Activated naive CD4-positive, alpha-beta T cell treated with anti-CD3 and anti-CD28 coated beads, Interleukin-2, amount 50 U/mL, for 16 hours (primary cell): ENCODE measurements around the gene GDF11.

Experiments used
- DNase-seq: peaks from one replicate; pipeline ENCODE4 v3.0.0-alpha.2; 2020

Gene GDF11

DNA sequence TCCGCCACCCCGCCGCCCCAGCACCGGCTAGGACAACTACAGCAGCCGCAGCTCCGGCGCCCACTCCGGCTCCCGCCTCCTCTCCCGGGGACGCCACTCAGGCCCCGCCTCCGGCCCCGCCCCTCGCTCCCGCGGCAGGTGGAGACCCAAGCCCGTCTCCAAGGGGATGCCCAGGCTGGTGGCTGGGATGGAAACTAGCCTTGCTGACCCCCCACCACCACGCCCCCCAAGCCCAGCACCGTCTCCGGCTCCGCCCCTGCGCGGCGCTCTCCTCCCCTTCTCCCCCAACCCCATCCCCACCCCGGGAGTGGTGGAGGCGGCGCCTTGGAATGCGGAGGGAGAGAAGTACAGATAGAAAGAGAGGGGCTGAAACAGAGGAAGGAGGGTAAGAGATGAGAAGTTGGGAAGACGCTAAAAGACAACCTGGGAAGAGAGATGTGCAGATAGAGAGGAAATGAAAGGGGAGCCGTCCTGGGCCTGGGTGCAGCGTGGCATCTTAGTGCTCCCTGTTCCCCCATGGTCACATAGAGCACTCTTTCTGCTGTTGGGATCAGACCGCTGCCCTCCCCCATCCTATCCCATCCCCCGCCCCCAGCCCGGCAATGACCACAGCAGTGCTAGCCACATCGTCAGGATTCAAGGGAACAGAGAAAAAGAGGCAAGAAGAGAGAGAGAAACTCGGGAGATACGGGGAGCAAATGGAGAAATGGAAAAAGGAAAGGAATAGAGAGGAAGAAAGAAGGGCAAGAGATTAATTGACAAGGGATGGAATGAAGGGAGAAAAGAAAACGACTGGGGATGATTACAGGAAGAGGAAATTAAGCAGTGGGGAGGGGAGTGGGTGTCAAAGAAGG is 34.9 kb upstream of the GDF11 start, which contains the start of gene ITGA7:
ITGA7 (minus strand) TSS at position 64 of the 854 bp plus-strand sequence. CDS start 222 bp downstream, outside the sequence.
- peak; percentile 68 for DNase-seq

DNA sequence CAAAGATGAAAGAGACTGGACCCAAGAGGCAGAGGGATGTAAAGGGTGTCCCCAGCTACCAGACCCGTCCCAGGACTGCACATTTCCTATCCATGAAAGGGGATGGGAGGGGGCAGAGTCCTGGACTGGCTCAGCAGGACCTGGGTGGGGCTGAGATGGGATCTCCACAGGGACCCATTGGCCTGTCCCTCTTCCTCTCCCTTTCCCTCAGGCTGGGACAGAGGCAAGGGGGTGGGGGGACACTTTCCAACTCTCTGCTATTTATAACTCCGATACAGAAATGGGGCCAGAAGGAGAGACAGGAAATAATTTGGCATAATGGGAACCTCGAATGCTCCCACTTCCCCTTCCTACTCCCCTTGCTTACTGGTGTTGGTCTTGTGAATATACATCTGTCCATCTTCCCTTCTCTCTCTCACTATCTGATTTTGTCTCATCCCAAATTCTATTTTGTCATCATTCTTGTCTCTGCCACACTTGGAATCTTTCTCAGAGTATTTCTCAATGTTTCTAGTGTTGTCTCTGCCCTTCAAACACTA is 34.2 kb upstream of the GDF11 start:
- DNase-seq = no peak

DNA sequence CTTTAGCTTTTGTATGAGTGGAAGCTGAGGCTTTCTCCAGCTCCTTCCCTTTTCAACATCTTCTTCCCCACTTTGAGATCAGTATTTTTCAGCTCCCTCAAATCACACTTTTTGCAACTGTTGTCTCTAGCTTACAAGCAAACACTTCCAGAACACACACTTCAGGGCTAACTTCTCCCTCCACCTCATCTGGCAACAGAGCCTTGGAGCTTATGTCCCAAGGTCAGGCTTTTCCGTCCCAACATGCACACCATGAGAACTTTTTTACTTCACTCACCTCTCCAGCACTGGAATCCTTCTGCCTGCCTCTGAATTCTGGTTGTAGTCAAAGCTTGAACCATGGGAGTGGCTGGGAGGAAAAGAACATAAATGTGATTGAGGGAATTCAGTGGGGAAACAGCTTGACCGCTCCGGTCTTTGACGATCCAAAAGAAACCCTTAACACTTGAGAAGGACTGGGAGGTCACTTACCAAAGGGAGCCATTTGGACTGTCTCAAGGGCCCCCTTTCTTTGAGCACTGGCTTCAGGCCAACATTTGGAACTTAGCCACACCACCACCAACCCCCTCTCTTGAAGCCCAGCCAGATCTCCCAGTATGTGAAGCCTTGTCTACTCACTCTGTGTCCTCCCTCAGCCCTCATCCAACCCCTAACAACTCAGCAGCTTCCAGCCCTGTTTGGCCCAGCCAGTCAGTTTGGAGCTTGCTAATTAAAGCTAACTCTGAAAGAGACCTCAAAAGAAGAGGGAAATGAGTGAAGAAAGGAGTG is 31.0 kb upstream of the GDF11 start:
- DNase-seq = no peak

DNA sequence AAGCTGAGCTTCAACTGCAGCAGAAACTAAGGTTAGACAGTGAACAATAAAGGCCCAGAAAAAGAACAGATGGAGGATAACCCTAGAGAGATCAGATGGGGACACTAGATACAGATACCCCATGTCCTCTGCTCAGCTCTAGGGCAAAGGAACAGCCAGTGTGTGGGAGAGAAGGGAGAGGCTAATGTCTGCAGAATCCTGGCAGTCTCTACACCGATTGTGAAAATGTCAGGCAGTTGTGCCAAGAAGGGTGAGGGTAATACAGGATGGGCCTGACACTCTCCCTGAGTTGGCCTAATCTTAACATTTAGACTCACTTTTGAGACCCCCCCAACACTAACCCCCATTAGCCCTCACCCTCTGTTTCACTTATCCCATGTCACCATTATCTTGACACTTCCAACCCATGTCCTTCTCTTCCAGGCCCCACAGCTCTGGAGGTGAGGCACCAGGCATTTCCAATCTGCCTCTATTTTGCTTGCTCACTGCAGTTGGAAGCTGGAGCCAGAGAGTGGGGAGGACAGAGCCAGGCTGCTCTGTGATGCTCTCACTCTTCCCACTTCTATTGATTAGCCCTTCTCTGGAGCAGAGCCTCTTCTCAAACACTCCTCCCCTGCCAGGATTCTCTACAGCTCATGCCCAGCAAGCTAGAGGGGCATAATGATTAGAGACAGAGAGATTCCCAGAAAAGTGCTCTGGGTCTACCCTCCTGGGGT is 30.1 kb upstream of the GDF11 start:
- DNase-seq = no peak

DNA sequence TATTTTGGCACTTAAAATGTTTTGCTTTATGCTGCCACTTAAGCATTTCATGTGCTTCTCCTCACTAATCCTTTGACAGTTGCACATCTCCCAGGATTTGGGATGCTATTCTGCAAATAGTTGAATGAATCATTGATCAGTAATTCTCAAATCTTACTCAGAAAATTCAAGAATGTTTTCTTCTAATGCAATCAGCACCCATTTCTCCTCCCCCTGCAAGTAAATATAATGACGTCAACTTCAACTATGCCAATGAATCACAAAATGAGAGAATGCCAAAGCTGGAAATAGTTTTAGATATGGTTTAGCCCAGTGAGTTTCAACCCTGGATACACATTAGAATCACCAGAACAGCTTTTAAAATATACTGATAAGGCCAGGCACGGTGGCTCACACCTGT is 29.2 kb upstream of the GDF11 start:
- no peak for DNase-seq

GRCh38 chr12:55715169-55715764 is 27.7 kb upstream of the GDF11 start:
- no peak for DNase-seq

DNA sequence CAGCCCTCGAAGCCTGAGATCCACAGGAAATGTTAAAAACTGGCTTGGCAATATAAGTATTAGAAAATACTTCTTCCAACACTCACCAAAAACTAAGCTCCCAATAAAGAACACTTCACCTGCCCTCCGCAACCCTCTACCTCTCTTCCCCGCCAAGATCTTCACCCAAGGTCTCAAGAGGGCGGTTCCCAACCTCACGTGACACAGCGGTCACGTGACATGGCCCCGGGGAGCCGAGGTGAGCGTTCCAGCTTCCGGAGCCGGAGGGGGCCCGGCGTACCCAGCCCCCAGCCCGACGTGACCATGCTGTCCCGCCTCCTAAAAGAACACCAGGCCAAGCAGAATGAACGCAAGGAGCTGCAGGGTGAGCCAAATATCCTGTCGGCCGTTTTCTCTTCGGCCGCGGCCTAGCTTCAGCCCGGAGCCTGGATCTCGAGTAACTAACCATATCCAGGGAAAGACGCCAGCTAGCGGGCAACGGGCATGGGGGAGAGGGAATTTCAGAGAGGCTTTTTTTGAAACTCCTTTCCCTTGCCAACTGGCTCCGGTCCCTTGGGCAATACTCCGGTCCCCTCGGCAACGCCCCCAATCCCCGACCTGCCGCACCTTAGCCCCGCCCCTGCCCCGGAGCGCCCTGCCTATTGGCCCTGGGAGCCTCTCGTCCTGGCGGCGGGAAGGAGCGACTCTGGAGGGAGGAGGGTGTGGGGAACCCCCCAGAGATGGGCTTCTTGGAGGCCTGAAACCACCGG is 26.9 kb upstream of the GDF11 start, which contains the start of gene BLOC1S1:
BLOC1S1 (plus strand) TSS at position 214 of the 749 bp plus-strand sequence; CDS start at position 220, 6 bp downstream.
- peak; percentile 94 for DNase-seq

- no peak for DNase-seq
These were observed 26.4 kb upstream of the GDF11 start for GRCh38 chr12:55716582-55716957.

DNA sequence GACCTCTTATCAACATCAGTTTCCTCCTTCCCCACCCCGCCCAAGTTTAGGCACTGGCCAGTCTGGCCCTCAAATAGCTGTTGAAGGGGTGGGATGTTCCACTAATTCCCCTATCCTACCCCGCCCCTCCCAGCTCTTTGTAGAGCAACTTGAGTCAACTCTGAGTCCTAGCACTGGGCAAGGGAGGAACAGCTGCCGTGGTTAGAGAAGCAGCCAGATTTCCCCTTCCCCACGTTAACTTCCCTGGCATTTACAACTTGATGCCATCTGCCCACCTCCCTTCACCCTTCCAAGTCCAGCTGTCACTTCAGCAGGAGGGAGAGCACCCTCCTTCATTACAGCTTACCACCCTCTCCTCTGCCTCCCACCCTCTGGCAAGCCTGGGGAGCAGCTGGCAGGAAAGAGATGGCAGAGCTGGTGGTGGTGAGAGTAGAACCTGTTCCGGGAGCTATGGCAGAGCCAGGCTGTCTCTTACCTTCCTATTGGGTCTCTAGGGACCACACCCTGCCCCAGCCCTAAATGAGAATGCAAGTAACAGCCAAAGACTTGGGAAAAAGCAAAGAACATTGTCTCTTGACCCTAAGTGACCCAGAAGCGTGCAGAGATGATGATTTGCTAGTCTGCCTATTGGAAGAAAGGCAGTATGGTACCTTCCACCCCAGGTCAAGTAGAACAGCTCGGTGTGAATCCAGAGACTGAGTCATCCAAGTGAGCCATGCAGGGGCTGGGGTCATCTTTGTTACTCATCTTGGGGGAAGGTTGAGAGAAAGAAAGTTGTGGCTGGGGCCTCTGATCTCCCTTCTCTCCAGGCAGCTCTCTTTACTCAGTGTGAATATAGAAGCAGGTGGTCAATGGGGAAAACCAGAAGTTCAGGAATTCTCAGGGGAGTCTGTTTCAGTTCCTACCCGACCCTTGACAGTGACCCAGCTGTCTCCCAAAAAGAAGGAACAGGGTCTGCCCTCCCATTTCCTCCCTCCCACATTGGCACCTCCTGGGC is 25.6 kb upstream of the GDF11 start:
- DNase-seq = no peak

DNA sequence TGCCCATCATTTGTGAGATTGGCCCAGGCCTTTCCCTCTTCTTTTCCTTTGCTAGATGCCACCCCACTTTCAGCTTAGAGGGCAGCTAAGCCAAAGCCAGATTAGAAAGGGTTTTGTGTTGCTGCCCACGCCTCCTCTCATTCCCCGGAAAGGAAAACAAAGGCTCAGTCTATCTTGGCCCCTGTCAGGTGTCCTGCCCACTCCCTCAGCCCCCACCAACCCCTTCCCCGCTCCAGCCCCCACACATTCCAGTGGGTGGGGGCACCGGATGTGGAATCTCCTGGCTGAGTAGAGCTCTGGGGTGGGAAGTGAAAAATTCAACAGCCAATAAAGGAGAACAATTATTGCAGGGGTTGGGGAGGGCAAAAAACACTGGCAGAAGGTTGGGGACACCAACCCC is 24.9 kb upstream of the GDF11 start:
- no peak for DNase-seq

- DNase-seq = no peak
These were observed 24.2 kb upstream of the GDF11 start for GRCh38 chr12:55718624-55719275.

- no peak for DNase-seq
These were observed 23.6 kb upstream of the GDF11 start for GRCh38 chr12:55719371-55719770.

- DNase-seq = no peak
These were observed 22.8 kb upstream of the GDF11 start, which contains the start of gene RDH5 for GRCh38 chr12:55720071-55720564. Gene RDH5 (plus strand): TSS chr12:55720393. CDS start chr12:55721185, 792 bp downstream.

DNA sequence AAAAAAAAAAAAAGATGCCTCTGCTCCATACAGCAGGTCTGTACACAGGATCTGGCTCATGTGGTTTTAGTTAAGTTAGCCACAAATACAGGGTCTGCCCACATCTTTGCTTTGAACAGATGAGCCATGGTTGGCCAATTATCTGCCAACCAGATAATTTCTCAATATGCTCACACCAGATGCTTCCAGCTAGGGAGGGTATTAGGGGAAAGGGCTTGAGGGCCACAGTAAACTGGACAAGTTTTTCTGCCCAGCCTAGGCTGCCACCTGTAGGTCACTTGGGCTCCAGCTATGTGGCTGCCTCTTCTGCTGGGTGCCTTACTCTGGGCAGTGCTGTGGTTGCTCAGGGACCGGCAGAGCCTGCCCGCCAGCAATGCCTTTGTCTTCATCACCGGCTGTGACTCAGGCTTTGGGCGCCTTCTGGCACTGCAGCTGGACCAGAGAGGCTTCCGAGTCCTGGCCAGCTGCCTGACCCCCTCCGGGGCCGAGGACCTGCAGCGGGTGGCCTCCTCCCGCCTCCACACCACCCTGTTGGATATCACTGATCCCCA is 22.0 kb upstream of the GDF11 start:
- DNase-seq = no peak

- no peak for DNase-seq
These were observed 21.2 kb upstream of the GDF11 start for GRCh38 chr12:55721601-55722213.

DNA sequence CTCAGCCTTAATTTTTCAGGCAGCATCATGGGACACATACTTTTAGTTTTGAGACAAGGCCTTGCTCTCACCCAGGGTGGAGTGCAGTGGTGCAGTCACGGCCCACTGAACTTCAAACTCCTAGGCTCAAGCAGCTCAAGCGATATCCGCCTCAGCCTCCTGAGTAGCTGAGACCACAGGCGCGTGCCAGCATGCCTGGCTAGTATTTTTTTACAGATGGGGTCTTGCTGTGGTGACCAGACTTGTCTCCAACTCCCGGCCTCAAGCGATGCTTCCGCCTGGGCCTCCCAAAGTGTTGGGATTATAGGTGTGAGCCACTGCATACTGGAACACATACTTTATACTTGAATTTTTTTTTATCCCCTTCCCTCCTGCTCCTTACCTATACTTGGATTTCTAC is 20.0 kb upstream of the GDF11 start:
- DNase-seq = no peak

- DNase-seq = no peak
These were observed 19.3 kb upstream of the GDF11 start for GRCh38 chr12:55723516-55724225.
